NCI-H1694 (cell line): ENCODE results near the gene AGRN.
A peak's percentile ranks its signal among the peaks of the same experiment; 100 is the strongest.
"Not testable (repeated sequence)": the region's sequence is repeated elsewhere in the genome, so short reads cannot be mapped to it uniquely, and the experiment has no call there.

Experiments
- DNase-seq: peaks from one replicate; lab custom pipeline; 2025; lab: John Stamatoyannopoulos, UW

AGRN gene

GRCh38 chr1:981955-982558 lies 37.9 kb upstream of the AGRN start, which contains the start of gene PERM1:
Gene PERM1, minus strand, starts transcription at chr1:982093. Its CDS starts 1,064 bp downstream, at chr1:981029.
- no peak for DNase-seq

GRCh38 chr1:982765-983436 lies 37.0 kb upstream of the AGRN start:
- no peak for DNase-seq

DNA sequence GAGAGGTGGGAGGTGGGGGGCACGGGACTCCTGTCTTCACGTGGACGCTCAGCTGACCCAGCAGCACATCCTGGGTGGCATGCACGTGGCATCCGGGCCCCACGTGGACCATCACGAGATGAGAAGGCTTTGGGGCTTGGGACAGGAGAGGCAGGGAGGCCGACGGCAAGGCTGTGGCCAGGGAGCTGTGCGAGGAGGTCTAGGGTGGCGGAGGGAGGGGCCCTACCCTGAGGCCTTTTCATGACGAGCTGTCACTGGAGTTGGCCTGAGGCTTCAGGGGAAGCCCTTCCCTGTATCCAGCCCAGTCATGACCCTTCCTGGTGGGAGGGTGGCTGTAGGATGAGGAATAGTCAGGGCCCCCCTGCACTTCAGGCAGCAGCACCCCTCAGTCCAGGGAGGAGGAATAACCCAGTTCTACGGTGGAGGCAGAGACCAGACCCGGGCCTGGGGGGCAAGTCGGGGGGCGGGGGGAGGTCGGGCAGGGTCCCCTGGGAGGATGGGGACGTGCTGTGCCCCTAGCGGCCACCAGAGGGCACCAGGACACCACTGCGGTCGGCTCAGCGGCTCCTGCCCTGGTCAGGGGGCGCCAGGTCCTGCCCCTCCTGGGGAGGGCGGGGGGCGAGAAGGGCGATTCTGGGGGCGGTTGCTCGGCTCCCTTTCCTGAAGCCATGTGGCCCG lies 36.0 kb upstream of the AGRN start:
- DNase-seq: no peak

GRCh38 chr1:984476-984814 lies 35.5 kb upstream of the AGRN start:
- no peak for DNase-seq

DNA sequence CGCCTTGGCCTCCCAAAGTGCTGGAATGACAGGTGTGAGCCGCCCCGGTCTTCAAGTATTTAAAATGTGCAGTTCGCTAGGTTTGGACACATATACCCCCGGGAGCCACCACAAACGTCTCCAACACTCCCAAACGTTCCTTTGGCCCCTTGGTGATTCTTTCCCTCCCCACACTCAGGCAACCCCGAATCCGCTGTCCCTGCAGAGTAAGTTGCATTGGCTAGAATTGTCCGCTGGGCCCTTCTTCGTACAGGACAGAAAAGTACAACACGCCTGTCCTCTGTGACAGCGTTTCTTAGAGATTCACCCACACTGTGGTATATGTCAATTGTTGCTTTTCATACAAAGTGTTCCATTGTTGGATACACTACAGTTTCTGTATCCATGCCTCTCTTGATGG lies 34.8 kb upstream of the AGRN start:
- no peak for DNase-seq

GRCh38 chr1:988061-988460 lies 31.9 kb upstream of the AGRN start:
- DNase-seq: not testable (repeated sequence)

- not testable (repeated sequence) for DNase-seq
These were observed 28.6 kb upstream of the AGRN start for GRCh38 chr1:991275-991674.

DNA sequence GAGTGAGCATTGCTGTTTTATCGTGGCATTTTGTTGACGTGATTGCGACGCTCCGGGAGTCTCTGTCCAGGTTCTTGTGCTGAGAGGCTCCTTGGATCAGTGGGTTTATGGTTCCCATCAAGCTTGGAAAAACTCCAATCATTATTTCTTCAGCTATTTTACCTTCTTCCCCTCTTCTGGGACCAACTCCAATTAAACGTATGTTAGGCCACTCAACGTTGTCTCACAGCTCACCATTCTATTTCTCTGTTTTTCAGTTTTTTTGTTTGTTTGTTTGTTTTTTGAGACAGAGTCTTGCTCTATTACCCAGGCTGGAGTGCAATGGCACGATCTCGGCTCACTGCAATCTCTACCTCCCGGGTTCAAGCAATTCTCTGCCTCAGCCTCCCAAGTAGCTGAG lies 28.0 kb upstream of the AGRN start:
- DNase-seq: no peak

DNA sequence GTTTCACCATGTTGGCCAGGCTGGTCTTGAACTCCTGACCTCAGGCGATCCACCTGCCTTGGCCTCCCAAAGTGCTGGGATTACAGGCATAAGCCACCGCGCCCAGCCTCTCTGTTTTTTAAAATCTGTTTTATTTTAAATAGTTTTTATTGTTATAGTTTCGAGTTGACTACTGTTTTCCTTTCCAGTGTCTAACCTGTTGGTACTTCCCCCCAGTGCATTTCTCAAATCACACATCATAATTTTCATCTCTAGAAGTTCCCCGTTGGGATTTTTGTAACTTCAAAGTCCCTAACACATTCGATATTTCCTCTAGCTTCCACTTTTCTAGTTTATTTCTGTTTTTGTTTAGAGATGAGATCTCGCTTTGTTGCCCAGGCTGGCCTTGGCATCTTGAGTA lies 27.6 kb upstream of the AGRN start:
- no peak for DNase-seq

- DNase-seq: no peak
These were observed 26.4 kb upstream of the AGRN start for GRCh38 chr1:993379-993995.

DNA sequence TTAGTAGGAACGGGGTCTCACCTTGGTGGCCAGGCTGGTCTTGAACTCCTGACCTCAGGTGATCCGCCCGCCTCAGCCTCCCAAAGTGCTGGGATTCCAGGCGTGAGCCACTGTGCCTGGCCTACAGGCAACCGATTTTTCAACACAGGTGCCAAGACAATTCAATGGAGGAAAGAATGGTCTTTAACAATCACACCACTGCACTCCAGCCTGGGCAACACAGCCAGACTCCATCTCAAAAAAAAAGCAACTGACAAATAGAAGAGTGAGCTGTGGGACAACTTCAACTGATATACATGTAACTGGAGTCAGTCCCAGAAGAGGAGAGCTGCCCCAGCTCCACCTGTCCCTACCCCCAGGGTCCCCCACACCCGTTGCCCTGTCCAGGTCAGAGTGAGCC lies 25.4 kb upstream of the AGRN start:
- DNase-seq: not testable (repeated sequence)

DNA sequence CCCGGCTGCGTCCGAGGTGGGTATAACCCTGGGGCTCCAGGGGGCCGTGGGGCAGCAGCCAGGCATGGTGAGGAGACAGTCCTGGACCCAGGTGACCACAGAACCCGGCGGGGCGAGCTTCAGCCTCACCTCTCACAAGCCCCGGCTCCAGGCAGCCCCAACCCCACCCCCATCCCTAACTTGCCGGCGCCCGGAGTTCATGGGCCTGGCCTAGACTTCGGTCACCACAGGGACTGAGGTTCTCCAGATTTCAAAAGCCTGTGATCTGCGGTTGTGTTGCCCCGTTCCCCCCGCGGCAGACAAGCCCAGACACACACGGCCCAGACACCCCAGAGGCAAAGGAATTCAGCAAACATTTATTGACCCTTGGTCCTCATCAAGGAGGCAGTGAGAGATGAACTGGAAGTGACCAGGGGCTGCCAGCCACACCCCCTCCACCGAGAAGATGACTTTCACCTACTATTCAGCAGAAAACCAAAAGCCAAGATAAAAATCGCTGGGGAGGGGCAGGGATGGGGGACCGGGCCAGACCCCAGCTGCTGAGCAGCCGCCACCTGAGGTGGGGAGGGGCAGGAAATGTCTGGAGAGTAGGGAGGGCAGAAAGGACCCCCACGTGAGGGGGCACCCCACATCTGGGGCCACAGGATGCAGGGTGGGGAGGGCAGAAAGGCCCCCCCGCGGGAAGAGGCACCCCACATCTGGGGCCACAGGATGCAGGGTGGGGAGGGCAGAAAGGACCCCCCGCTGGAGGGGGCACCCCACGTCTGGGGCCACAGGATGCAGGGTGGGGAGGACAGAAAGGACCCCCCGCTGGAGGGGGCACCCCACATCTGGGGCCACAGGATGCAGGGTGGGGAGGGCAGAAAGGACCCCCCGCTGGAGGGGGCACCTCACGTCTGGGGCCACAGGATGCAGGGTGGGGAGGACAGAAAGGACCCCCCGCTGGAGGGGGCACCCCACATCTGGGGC lies 24.0 kb upstream of the AGRN start:
- no peak for DNase-seq

DNA sequence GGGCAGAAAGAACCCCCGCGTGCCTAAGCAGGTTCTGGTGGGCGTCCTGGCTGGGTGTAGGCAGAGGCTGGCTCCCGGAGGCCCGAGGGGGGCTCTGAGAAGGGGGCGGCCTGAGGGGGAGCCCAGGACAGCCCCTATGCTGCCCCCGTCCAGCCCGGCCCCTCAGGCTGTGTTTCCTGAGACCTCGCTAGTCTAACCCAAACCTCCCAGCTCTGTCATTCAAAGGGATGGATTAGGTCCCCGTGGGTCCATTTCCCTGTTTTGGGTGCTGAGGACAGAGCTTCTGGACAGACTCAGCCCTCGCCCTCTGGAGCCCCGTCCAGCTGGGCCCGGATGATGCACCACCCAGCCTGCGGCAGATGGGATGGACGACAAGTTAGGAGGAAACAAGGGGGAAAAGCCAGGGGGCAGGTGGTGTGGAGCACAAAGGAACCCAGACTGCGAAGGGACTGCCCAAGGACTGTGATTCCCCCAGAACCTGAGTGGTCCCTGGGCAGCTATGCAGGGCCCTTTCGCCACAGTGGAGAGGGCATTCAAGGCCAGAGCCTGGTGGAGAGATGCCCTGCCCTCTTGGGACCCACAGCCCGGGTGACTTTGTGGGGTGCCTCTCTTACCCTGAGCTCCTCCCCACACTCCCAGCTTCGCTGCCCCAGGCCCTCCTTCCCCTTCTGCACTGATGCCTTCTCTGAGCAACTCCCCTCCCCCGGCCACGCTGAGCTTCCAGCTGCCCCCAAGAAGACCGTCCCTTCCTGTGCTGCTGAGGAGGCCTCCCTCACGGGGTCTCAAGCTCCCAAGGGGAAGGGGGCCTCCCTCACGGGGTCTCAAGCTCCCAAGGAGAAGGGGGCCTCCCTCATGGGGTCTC lies 22.8 kb upstream of the AGRN start:
- no peak for DNase-seq

DNA sequence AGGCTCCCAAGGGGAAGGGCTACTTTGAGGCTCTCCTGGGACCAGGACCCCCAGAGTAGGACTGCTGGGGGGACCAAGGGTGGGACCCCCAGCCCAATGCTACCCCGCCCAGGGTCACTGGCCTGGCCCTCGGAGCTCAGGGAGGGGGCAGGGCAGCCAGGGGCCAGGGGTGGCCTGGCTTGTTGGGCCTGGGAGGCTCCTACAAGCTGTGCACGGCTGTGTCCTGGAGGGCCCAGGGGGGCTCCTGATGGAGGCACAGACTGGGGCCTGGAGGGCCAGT lies 22.3 kb upstream of the AGRN start:
- no peak for DNase-seq

GRCh38 chr1:997993-998744 lies 21.8 kb upstream of the AGRN start:
- no peak for DNase-seq

DNA sequence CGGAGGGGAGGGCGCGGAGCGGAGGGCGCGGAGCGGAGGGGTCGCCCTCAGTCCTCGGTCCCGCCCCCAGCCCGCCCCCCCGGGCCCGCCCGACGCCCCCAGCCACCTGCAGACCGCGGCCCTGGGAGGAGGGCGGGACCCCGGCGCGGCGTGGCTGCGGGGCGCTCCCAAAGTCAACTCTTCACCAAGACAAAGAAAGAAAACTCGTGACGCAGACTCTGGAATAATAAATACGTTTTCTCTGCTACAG lies 21.2 kb upstream of the AGRN start:
- no peak for DNase-seq

DNA sequence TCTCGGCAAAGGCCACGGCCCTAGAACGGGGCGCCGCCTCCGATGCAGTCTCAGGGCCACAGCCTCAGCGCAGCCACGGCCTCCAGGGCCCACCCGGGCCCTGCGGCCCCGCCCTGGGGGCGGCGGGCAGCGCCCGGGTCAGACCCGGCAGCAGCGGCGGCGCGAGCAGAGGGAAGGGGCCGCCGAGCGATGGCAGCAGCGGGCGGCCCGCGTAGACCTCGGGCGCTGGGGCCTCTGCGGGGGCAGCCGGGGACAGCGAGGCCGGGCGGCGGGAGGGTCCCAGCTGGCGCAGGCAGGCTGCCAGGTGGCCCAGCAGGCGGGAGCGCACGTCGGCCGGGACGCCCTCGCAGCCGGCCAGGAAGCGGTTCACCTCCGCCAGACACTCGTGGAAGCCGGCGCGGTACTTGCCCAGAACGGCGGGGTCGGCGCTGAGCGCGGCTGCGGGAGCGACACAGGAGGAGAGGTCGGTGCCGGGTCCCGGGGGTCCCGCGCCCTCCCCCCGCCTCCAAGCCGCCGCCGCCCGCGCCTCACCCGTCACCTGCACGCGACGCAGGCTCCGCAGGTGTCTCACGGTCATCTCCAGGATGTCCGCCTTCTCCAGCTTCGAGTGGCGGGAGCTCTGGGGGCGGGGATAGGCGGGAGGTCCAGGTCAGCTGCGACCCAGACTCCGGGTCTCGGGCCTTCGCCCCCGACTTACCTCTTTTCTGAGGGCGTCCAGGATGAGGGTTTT lies 20.8 kb upstream of the AGRN start:
- DNase-seq: no peak

- peak; percentile 58 for DNase-seq
These were observed 20.1 kb upstream of the AGRN start, which contains the start of gene HES4 for GRCh38 chr1:999725-1000356. Gene HES4, minus strand, starts transcription at chr1:1000097. Its CDS starts 124 bp downstream, at chr1:999973.

DNA sequence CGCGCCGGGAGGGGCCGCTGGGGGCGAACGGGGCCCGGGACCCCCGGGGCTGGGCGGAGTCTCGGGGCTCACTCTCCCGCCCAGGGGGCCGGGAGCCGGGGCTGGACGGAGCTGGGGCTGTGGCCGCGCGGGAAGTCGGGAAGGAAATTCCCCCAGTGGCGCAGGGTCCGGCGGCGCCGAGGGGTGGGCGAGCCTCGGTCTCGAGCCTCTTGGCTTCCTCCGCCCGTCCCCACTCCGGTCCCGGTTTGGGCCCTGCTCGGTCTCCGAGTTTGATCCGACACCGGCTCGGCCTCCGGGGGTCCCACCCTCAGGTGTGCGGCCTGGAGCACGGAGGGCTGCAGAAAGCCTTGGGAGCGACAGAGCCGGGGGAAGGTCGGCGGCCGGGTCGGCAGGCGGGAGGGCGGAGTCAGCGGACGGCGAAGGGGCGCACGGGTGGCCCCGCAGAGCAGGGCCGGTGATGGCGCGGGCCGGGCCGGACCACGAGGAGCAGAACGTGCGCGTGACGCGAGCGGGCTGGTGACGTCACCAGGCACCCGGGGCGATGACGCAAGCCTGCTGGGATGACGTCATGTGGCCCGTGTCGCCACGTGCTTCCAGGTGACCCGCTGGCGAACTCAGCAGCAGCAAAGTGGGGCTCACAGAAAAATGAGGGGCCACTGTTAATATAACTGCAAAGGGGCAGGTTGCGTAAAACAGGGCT lies 19.4 kb upstream of the AGRN start:
- peak; percentile 35 for DNase-seq
